ENCODE results near the gene INPP5D.
"Not testable (repeated sequence)": the region's sequence is repeated elsewhere in the genome, so short reads cannot be mapped to it uniquely, and the experiment has no call there.

Gene INPP5D

GRCh38 chr2:233059797-233060500 lies at the start of gene INPP5D:
INPP5D (plus strand) TSS chr2:233060342; CDS start chr2:233060479, 137 bp downstream.
- DNase-seq = no peak

- DNase-seq = no peak
Observed at GRCh38 chr2:233010569-233011267, 49.4 kb upstream of the INPP5D start.

GRCh38 chr2:233011268-233011650 lies 48.9 kb upstream of the INPP5D start:
- DNase-seq = no peak

- no peak for DNase-seq
Observed at GRCh38 chr2:233011702-233012131, 48.4 kb upstream of the INPP5D start.

GRCh38 chr2:233012301-233012971 lies 47.7 kb upstream of the INPP5D start:
- no peak for DNase-seq

GRCh38 chr2:233013027-233013461 lies 47.1 kb upstream of the INPP5D start, which contains the start of gene NGEF:
NGEF (minus strand) TSS chr2:233013256; CDS start chr2:232974890, 38,366 bp downstream.
- no peak for DNase-seq

- no peak for DNase-seq
Observed at GRCh38 chr2:233013650-233014049, 46.5 kb upstream of the INPP5D start.

- no peak for DNase-seq
Observed at GRCh38 chr2:233015019-233015645, 45.0 kb upstream of the INPP5D start.

- no peak for DNase-seq
Observed at GRCh38 chr2:233017947-233018346, 42.2 kb upstream of the INPP5D start.

- not testable (repeated sequence) for DNase-seq
Observed at GRCh38 chr2:233019610-233020009, 40.5 kb upstream of the INPP5D start.

GRCh38 chr2:233020454-233020853 lies 39.7 kb upstream of the INPP5D start:
- no peak for DNase-seq

GRCh38 chr2:233021771-233022170 lies 38.4 kb upstream of the INPP5D start:
- DNase-seq = no peak

- DNase-seq = no peak
Observed at GRCh38 chr2:233022561-233022960, 37.6 kb upstream of the INPP5D start.

GRCh38 chr2:233023007-233023760 lies 37.0 kb upstream of the INPP5D start:
- DNase-seq = no peak

GRCh38 chr2:233023761-233024410 lies 36.3 kb upstream of the INPP5D start:
- no peak for DNase-seq

GRCh38 chr2:233025706-233026105 lies 34.4 kb upstream of the INPP5D start:
- no peak for DNase-seq

- no peak for DNase-seq
Observed at GRCh38 chr2:233026198-233026813, 33.8 kb upstream of the INPP5D start.

- no peak for DNase-seq
Observed at GRCh38 chr2:233029321-233029720, 30.8 kb upstream of the INPP5D start.

- DNase-seq = no peak
Observed at GRCh38 chr2:233031556-233032500, 28.3 kb upstream of the INPP5D start.
